CD14-positive monocyte (primary cell): ENCODE measurements around the gene CDH4. TPM values are rescaled to one million over a fixed set of nuclear protein-coding genes. Genes with fewer than 3 reads are reported as not detected.

Experiments
- DNase-seq, 3 donors: peaks; one replicate each; pipeline ENCODE4 v3.0.0-alpha.2; 2011 to 2022
- H2AFZ ChIP-seq: 2 replicates; pipeline ENCODE4 v1.6.0; 2012; ENCODE audit warnings: mild to moderate bottlenecking, low read depth, low read length, inconsistent platforms; ENCODE audit not compliant: insufficient read depth, poor library complexity, severe bottlenecking
- H3K27ac ChIP-seq, 2 donors: 1 replicate in 1 of 2; 2 replicates in 1 of 2; pipeline ENCODE4 v1.5.1; 2012 to 2013; ENCODE audit warnings: low read length in 2 of 2, control low read depth in 1 of 2, inconsistent platforms in 1 of 2, low read depth in 1 of 2, mild to moderate bottlenecking in 1 of 2
- H3K27me3 ChIP-seq, 2 donors: one replicate each; pipeline versions ENCODE4 v1.6.0 to v1.6.1; 2011 to 2013; ENCODE audit warnings: low read length in 2 of 2; ENCODE audit not compliant: control insufficient read depth in 2 of 2, insufficient read depth in 2 of 2
- H3K36me3 ChIP-seq, 2 donors: replicated peaks in 1 of 2; 1 replicate in 1 of 2; 2 replicates in 1 of 2; pipeline versions ENCODE4 v1.5.1 to v1.6.1; 2012 to 2013; ENCODE audit warnings: low read length in 2 of 2, control low read depth in 1 of 2, inconsistent platforms in 1 of 2, mild to moderate bottlenecking in 1 of 2; ENCODE audit not compliant: insufficient read depth in 2 of 2, control insufficient read depth in 1 of 2
- H3K4me1 ChIP-seq, 2 donors: 1 replicate in 1 of 2; 2 replicates in 1 of 2; pipeline versions ENCODE4 v1.5.1 to v1.6.1; 2012 to 2013; ENCODE audit warnings: low read length in 2 of 2, control low read depth in 1 of 2, inconsistent platforms in 1 of 2, mild to moderate bottlenecking in 1 of 2, moderate library complexity in 1 of 2; ENCODE audit not compliant: insufficient read depth in 2 of 2, control insufficient read depth in 1 of 2
- H3K4me2 ChIP-seq: replicated peaks from 2 replicates; pipeline ENCODE3; 2012; ENCODE audit warnings: low read length, moderate library complexity, mild to moderate bottlenecking; ENCODE audit not compliant: poor library complexity, severe bottlenecking; ENCODE audit errors: extremely low read depth
- H3K4me3 ChIP-seq, 3 experiments: fragments of 200-600 bp in 1 of 3; sonication (generic) in 1 of 3; replicated peaks in 1 of 3; 1 replicate in 2 of 3; 2 replicates in 1 of 3; pipeline ENCODE4 v1.5.1; 2011 to 2013; ENCODE audit warnings: low read length in 3 of 3, mild to moderate bottlenecking in 3 of 3, control low read depth in 2 of 3, low read depth in 2 of 3, inconsistent platforms in 1 of 3, moderate library complexity in 1 of 3
- H3K79me2 ChIP-seq: 2 replicates; pipeline ENCODE4 v1.6.0; 2012; ENCODE audit warnings: mild to moderate bottlenecking, control low read depth, inconsistent platforms, low read length, moderate library complexity; ENCODE audit not compliant: insufficient read depth
- H3K9ac ChIP-seq: 2 replicates; pipeline ENCODE4 v1.6.0; 2017; ENCODE audit warnings: low read length, mild to moderate bottlenecking; ENCODE audit not compliant: insufficient read depth, poor library complexity, severe bottlenecking
- H3K9me3 ChIP-seq, 2 donors: replicated peaks in 1 of 2; 1 replicate in 1 of 2; 2 replicates in 1 of 2; pipeline versions ENCODE4 v1.5.1 to v1.6.1; 2012 to 2013; ENCODE audit warnings: low read length in 2 of 2, control low read depth in 1 of 2; ENCODE audit not compliant: control insufficient read depth in 1 of 2, insufficient read depth in 1 of 2
- H4K20me1 ChIP-seq: 2 replicates; pipeline ENCODE4 v1.6.0; 2012; ENCODE audit warnings: mild to moderate bottlenecking, low read length, control low read depth, moderate library complexity; ENCODE audit not compliant: insufficient read depth
- H3K27ac Mint-ChIP-seq, 7 donors: one replicate each; pipeline ENCODE4 v1.8.0; 2020; ENCODE audit warnings: mild to moderate bottlenecking in 7 of 7, mixed read lengths in 7 of 7, moderate library complexity in 6 of 7, inconsistent platforms in 2 of 7
- H3K27me3 Mint-ChIP-seq, 3 donors: one replicate each; pipeline ENCODE4 v1.8.0; 2021 to 2022; ENCODE audit warnings: low read depth in 3 of 3, mild to moderate bottlenecking in 3 of 3, mixed read lengths in 3 of 3, moderate library complexity in 3 of 3, inconsistent platforms in 1 of 3
- H3K36me3 Mint-ChIP-seq, 2 donors: one replicate each; pipeline ENCODE4 v1.8.0; 2020; ENCODE audit warnings: mixed read lengths in 2 of 2, inconsistent platforms in 1 of 2, mild to moderate bottlenecking in 1 of 2
- H3K4me1 Mint-ChIP-seq: one replicate; pipeline ENCODE4 v1.8.0; 2020; ENCODE audit warnings: mild to moderate bottlenecking, mixed read lengths
- H3K4me3 Mint-ChIP-seq, 2 donors: one replicate each; pipeline ENCODE4 v1.8.0; 2020; ENCODE audit warnings: mild to moderate bottlenecking in 2 of 2, mixed read lengths in 2 of 2, moderate library complexity in 1 of 2
- H3K9me3 Mint-ChIP-seq, 7 donors: one replicate each; pipeline ENCODE4 v1.8.0; 2020 to 2022; ENCODE audit warnings: mixed read lengths in 7 of 7, mild to moderate bottlenecking in 6 of 7, moderate library complexity in 6 of 7, inconsistent platforms in 2 of 7
- WGBS: methylation state at CpG from one replicate; pipeline ENCODE4 v1.1.5; 2013; ENCODE audit warnings: missing lambda C conversion rate; ENCODE audit not compliant: insufficient coverage; 5-methylcytosine and 5-hydroxymethylcytosine counted together
- intact Hi-C, 2 donors: fragments of 100-400 bp; cut with micrococcal nuclease; formaldehyde crosslinking; loops; one replicate each; pipeline versions ENCODE4 v1.15.0 to v1.15.1; 2023
- polyA plus RNA-seq, 3 donors: library from polyadenylated mRNA; depleted of rRNA in 1 of 3; unstranded in 2 of 3; stranded (reverse) in 1 of 3; fragments of 300-500 nt in 2 of 3; fragments of >200 nt in 1 of 3; fragmentation: Illumina TruSeq in 2 of 3; gene quantifications; 1 replicate in 2 of 3; 2 replicates in 1 of 3; pipeline ENCODE4 v1.2.3, GENCODE V29; 2012 to 2021
- TF ChIP-seq, protein P1 (sequence below): fragments of 200-600 bp; IDR thresholded peaks from one replicate; pipeline ENCODE4 v1.8.0; 2022; ENCODE audit warnings: antibody characterized with exemption, mild to moderate bottlenecking

CDH4 gene
- polyA plus RNA-seq, 3 donors = not detected

DNA sequence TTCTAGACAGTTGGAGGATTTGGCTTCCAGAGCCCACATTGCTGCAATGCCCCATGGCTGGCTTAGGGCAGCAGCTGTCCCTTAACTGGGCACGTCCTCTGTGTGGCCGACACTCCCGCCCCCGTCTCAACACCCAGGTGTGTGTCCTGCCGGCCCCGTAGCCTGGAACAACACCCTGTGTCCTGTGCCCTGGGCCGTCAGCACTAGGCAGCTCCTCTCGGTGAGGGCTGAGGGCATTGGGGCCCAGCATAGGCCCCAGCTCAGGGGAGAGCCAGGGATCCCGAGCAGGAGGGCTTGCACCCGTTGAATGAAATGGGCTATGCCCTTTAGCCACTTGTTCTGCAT, 121.0 kb downstream of the CDH4 start:
- intact Hi-C loops = no loop called here
- peaks cover 0 to 52% (median 27%) of the 10 kb centered on the region in 7 donors for H3K9me3 Mint-ChIP-seq

DNA sequence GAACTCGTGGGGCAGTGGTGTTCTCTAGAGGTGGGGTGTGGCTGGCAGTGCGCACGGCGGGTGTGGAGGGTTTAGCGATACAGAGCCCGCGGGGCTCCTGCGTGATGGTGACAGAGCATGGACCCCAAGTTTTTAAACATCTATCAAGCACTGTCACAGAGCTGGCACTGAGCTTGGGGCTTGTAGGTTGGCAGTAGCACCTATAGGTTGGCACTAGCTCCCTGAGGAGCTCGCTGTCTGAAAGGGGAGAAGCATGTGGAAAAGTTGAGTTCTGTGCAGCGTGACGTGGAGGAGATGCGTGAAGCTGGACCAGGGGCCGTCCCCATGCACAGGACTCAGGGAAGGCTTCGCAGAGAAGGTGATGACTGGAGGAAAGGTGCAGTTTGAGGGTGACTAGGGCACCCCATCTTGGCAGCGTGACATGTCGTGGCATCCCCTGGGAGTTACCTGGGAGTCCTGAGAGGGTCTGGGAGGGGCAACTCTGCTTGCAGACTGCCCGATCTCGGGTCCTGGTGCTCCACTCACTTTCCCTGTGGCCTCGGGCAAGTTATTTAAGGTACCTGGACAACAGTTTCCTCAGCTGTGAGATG, 122.0 kb downstream of the CDH4 start:
- H3K4me3 Mint-ChIP-seq = no peak overlapping the region
- no peak overlapping the region for H3K4me2 ChIP-seq
- H3K79me2 ChIP-seq = no peaks in the 10 kb centered on the region
- no peak overlapping the region for H3K9ac ChIP-seq
- no peaks in the 10 kb centered on the region for H3K4me1 Mint-ChIP-seq
- TF ChIP-seq, protein P1, sequence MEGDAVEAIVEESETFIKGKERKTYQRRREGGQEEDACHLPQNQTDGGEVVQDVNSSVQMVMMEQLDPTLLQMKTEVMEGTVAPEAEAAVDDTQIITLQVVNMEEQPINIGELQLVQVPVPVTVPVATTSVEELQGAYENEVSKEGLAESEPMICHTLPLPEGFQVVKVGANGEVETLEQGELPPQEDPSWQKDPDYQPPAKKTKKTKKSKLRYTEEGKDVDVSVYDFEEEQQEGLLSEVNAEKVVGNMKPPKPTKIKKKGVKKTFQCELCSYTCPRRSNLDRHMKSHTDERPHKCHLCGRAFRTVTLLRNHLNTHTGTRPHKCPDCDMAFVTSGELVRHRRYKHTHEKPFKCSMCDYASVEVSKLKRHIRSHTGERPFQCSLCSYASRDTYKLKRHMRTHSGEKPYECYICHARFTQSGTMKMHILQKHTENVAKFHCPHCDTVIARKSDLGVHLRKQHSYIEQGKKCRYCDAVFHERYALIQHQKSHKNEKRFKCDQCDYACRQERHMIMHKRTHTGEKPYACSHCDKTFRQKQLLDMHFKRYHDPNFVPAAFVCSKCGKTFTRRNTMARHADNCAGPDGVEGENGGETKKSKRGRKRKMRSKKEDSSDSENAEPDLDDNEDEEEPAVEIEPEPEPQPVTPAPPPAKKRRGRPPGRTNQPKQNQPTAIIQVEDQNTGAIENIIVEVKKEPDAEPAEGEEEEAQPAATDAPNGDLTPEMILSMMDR = no peak
- DNase-seq = no peak
- H3K27ac Mint-ChIP-seq = no peak overlapping the region
- no peak overlapping the region for H2AFZ ChIP-seq
- no peaks in the 10 kb centered on the region for H3K36me3 Mint-ChIP-seq
- H3K27me3 Mint-ChIP-seq = no peaks in the 10 kb centered on the region
- H3K9me3 Mint-ChIP-seq = peaks cover 0 to 48% (median 27%) of the 10 kb centered on the region in 7 donors
- no peaks in the 10 kb centered on the region for H4K20me1 ChIP-seq
- peaks cover 62 to 92% of the 10 kb centered on the region in 2 donors for H3K9me3 ChIP-seq
- H3K4me1 ChIP-seq = no peaks in the 10 kb centered on the region
- intact Hi-C loops = no loop called here
- WGBS = 88% methylated on average over 11 of the region's 19 CpGs
- H3K36me3 ChIP-seq = no peaks in the 10 kb centered on the region
- H3K4me3 ChIP-seq = no peak overlapping the region
- H3K27ac ChIP-seq = no peak overlapping the region
- H3K27me3 ChIP-seq = no peaks in the 10 kb centered on the region

More for the DNA sequence above, 121.0 kb downstream of the CDH4 start:
- no peak overlapping the region for H3K27ac ChIP-seq
- no peaks in the 10 kb centered on the region for H4K20me1 ChIP-seq
- no peaks in the 10 kb centered on the region for H3K36me3 ChIP-seq
- H3K27me3 ChIP-seq = no peaks in the 10 kb centered on the region
- Mint-ChIP-seq H3K36me3 (no peaks in the 10 kb centered on the region), H3K4me3 (no peak overlapping the region), H3K27ac (no peak overlapping the region), H3K4me1 (no peaks in the 10 kb centered on the region), H3K27me3 (no peaks in the 10 kb centered on the region)
- no peak overlapping the region for H2AFZ ChIP-seq
- H3K4me1 ChIP-seq = no peaks in the 10 kb centered on the region
- no peaks in the 10 kb centered on the region for H3K79me2 ChIP-seq
- H3K9me3 ChIP-seq = peaks cover 53 to 88% of the 10 kb centered on the region in 2 donors
- WGBS = 77% methylated on average over 8 of the region's 10 CpGs
- H3K4me3 ChIP-seq = no peak overlapping the region
- DNase-seq = no peak
- TF ChIP-seq, protein P1 = no peak
- no peak overlapping the region for H3K4me2 ChIP-seq
- no peak overlapping the region for H3K9ac ChIP-seq
